Measurements from ENCODE around the gene GZMA.

Gene GZMA

GRCh38 chr5:55114061-55114460 is 11.6 kb downstream of the GZMA start:
- Mint-ChIP-seq H3K4me3 (no peak overlapping the region), H3K4me1 (no peaks in the 10 kb centered on the region), H3K27me3 (ENCODE audit: low read depth) (no peaks in the 10 kb centered on the region), H3K36me3 (ENCODE audit: low read depth) (no peaks in the 10 kb centered on the region), H3K9me3 (no peaks in the 10 kb centered on the region), H3K27ac (no peak overlapping the region)
- no peak for TF ChIP-seq CTCF (IDR thresholded peaks at IDR 0.05; ENCODE audit: unreplicated experiment in 3 of 3)

DNA sequence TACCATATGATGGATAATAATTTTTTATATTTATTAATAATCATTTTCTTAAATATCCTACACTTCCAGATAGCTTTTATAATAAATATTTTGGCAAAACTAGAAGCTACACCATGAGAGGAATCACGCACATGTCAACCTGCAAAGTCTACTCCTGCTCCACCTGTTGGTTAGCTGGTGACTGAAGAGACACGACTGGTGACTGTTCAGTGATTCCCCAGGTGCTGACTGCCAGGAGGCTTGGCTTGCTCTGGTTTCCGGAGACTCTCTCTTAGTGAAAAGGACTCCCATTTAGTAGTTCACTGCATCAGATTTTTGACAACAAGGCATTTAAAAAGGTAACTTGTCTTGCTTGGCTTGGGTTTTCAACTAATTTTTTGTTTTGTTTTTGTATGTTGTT is 20.9 kb downstream of the GZMA start:
- no peaks in the 10 kb centered on the region for H3K27me3 Mint-ChIP-seq (ENCODE audit: low read depth)
- no peak overlapping the region for H3K27ac Mint-ChIP-seq
- no peaks in the 10 kb centered on the region for H3K36me3 Mint-ChIP-seq (ENCODE audit: low read depth)
- H3K4me3 Mint-ChIP-seq = no peak overlapping the region
- no peak for TF ChIP-seq CTCF (IDR thresholded peaks at IDR 0.05; ENCODE audit: unreplicated experiment in 3 of 3)
- H3K4me1 Mint-ChIP-seq = no peaks in the 10 kb centered on the region
- H3K9me3 Mint-ChIP-seq = no peaks in the 10 kb centered on the region

DNA sequence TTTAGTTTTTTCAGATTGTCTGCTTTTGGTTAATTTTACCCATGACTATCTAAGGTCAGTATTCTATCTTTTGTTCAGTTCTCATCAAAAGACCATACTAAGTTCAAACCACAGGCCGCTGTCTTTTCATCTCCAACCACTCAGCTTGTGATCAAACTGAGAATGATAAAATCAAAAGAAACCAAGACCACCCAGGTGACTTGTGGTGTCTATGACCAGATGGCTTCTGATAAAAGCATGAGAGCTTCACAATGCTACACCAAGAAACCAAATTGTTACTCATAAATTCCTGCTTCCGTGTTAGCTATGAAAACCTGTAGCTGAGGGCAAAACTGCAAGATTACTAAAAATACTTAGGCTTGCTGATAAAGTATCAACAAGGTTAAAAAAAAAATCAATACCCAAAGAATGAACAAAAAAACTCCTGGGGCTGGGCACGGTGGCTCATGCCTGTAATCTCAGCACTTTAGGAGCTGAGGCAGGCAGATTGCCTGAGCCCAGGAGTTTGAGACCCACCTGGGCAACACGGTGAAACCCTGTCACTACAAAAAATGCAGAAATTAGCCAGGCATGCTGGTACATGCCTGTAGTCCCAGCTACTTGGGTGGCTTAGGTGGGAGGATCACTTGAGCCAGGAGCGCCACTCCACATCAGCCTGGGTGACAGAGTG is 31.7 kb downstream of the GZMA start:
- Mint-ChIP-seq H3K27ac (no peak overlapping the region), H3K4me1 (no peaks in the 10 kb centered on the region), H3K4me3 (no peak overlapping the region), H3K36me3 (ENCODE audit: low read depth) (no peaks in the 10 kb centered on the region), H3K27me3 (ENCODE audit: low read depth) (peaks cover 2% of the 10 kb centered on the region), H3K9me3 (peaks cover 10% of the 10 kb centered on the region)
- TF ChIP-seq CTCF (IDR thresholded peaks at IDR 0.05; ENCODE audit: unreplicated experiment in 3 of 3) = no peak

GRCh38 chr5:55136521-55136920 is 34.1 kb downstream of the GZMA start:
- no peaks in the 10 kb centered on the region for H3K36me3 Mint-ChIP-seq (ENCODE audit: low read depth)
- H3K4me1 Mint-ChIP-seq = no peaks in the 10 kb centered on the region
- H3K27ac Mint-ChIP-seq = no peak overlapping the region
- no peak overlapping the region for H3K4me3 Mint-ChIP-seq
- H3K27me3 Mint-ChIP-seq (ENCODE audit: low read depth) = peaks cover 3% of the 10 kb centered on the region
- no peak for TF ChIP-seq CTCF (IDR thresholded peaks at IDR 0.05; ENCODE audit: unreplicated experiment in 3 of 3)
- H3K9me3 Mint-ChIP-seq = peaks cover 3% of the 10 kb centered on the region

GRCh38 chr5:55140908-55141665 is 38.6 kb downstream of the GZMA start:
- no peak for TF ChIP-seq CTCF (IDR thresholded peaks at IDR 0.05; ENCODE audit: unreplicated experiment in 3 of 3)
- Mint-ChIP-seq H3K4me1 (no peaks in the 10 kb centered on the region), H3K9me3 (no peaks in the 10 kb centered on the region), H3K27me3 (ENCODE audit: low read depth) (peaks cover 8% of the 10 kb centered on the region), H3K36me3 (ENCODE audit: low read depth) (no peaks in the 10 kb centered on the region), H3K27ac (no peak overlapping the region), H3K4me3 (no peak overlapping the region)

Measured in nephron (organoid).